Ovary (tissue), 3 donors: Measurements from ENCODE around the gene AKT1S1.
"Not testable (repeated sequence)": the region's sequence is repeated elsewhere in the genome, so short reads cannot be mapped to it uniquely, and the experiment has no call there.

Experiments
- CTCF ChIP-seq, 3 donors: fragments of 450-650 bp in 2 of 3; fragments of 200-600 bp in 1 of 3; IDR thresholded peaks; one replicate each; pipeline versions ENCODE4 v1.5.1 to v1.8.0; 2016 to 2022; ENCODE audit warnings: antibody characterized with exemption in 3 of 3, mild to moderate bottlenecking in 1 of 3
- EP300 ChIP-seq: sonication (generic); formaldehyde crosslinking; IDR thresholded peaks from one replicate; pipeline ENCODE4 v1.6.1; 2017; ENCODE audit warnings: antibody characterized with exemption
- POLR2A ChIP-seq: fragments of 450-650 bp; IDR thresholded peaks from one replicate; pipeline ENCODE4 v1.6.1; 2017; ENCODE audit warnings: antibody characterized with exemption, mild to moderate bottlenecking, moderate library complexity
- donor health status: DM: no; HTN: no; CAD: no.

GRCh38 chr19:49924881-49925210 lies 47.7 kb upstream of the AKT1S1 start:
- TF ChIP-seq EP300; POLR2A; CTCF (IDR thresholded peaks at IDR 0.05): not testable (repeated sequence)
